Astrocyte (in vitro differentiated cells and primary cell): ENCODE results near the gene ZNF627.

Source experiments
- EZH2 ChIP-seq: IDR thresholded peaks from 2 replicates; pipeline ENCODE4 v1.6.1; 2012; ENCODE audit warnings: mild to moderate bottlenecking, low read length, inconsistent platforms; ENCODE audit not compliant: insufficient read depth
- TF ChIP-seq, protein P1 (sequence below): IDR thresholded peaks from 2 replicates; pipeline ENCODE4 v1.5.1; 2011; ENCODE audit warnings: low read depth, mild to moderate bottlenecking, inconsistent platforms, low read length, moderate library complexity; ENCODE audit not compliant: insufficient read depth

DNA sequence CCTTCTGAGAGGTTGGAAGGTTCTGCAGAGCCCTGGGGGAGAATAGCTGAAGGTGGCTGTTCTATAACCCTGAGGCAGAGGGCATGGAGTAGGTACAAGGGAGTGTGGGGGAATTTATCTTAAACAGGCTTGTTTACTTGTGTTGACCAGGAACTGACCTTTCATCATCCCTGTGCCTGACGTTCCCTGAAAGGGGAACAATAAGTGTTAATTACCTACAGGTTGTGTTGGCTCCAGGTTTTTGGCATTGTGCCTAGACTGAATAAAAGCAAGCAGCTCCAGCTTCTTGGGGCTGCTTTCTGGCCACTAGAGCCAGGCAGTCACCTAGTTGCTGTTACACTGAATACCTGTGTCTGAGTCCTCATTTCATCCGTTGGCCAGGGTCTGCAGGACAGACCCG, 60.0 kb downstream of the ZNF627 start:
- TF ChIP-seq, protein P1, sequence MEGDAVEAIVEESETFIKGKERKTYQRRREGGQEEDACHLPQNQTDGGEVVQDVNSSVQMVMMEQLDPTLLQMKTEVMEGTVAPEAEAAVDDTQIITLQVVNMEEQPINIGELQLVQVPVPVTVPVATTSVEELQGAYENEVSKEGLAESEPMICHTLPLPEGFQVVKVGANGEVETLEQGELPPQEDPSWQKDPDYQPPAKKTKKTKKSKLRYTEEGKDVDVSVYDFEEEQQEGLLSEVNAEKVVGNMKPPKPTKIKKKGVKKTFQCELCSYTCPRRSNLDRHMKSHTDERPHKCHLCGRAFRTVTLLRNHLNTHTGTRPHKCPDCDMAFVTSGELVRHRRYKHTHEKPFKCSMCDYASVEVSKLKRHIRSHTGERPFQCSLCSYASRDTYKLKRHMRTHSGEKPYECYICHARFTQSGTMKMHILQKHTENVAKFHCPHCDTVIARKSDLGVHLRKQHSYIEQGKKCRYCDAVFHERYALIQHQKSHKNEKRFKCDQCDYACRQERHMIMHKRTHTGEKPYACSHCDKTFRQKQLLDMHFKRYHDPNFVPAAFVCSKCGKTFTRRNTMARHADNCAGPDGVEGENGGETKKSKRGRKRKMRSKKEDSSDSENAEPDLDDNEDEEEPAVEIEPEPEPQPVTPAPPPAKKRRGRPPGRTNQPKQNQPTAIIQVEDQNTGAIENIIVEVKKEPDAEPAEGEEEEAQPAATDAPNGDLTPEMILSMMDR: no peak
- no peak for TF ChIP-seq EZH2
